DND-41 (cell line): ENCODE results near the gene CELSR1.

Source experiments
- ATAC-seq: fragments of 200-7000 bp; cut with Tn5 transposase; 3 replicates; pipeline ENCODE4 v1.9.1; 2021; ENCODE audit warnings: low read depth; ENCODE audit not compliant: insufficient read depth
- DNase-seq: peaks from one replicate; pipeline ENCODE4 v3.0.0-alpha.2; 2020
- H2AFZ ChIP-seq: 2 replicates; pipeline ENCODE4 v1.6.0; 2012; ENCODE audit warnings: low read depth, low read length
- H3K27ac ChIP-seq: 2 replicates; pipeline ENCODE4 v1.5.1; 2012; ENCODE audit warnings: low read length, inconsistent platforms
- H3K27me3 ChIP-seq: fragments of 200-600 bp; sonication (generic); 2 replicates; pipeline ENCODE4 v1.6.0; 2012; ENCODE audit warnings: low read length, mild to moderate bottlenecking, inconsistent platforms; ENCODE audit not compliant: insufficient read depth, poor library complexity
- H3K36me3 ChIP-seq: 2 replicates; pipeline ENCODE4 v1.5.1; 2012; ENCODE audit warnings: low read length, inconsistent platforms; ENCODE audit not compliant: insufficient read depth
- H3K4me1 ChIP-seq: 2 replicates; pipeline ENCODE4 v1.5.1; 2012; ENCODE audit warnings: mild to moderate bottlenecking, low read length; ENCODE audit not compliant: insufficient read depth
- H3K4me2 ChIP-seq: 2 replicates; pipeline ENCODE4 v1.6.0; 2012; ENCODE audit warnings: mild to moderate bottlenecking, moderate library complexity, low read length, inconsistent platforms; ENCODE audit not compliant: insufficient read depth
- H3K4me3 ChIP-seq, 2 experiments: fragments of 200-600 bp in 1 of 2; shearing (Covaris generic) in 1 of 2; 2 replicates each; pipeline ENCODE4 v1.5.1; 2012 to 2016; ENCODE audit warnings: inconsistent platforms in 2 of 2, low read length in 2 of 2, mild to moderate bottlenecking in 2 of 2, low read depth in 1 of 2, moderate library complexity in 1 of 2
- H3K79me2 ChIP-seq: 2 replicates; pipeline ENCODE4 v1.6.0; 2012; ENCODE audit warnings: low read length, inconsistent platforms; ENCODE audit not compliant: insufficient read depth
- H3K9ac ChIP-seq: 2 replicates; pipeline ENCODE4 v1.6.0; 2012; ENCODE audit warnings: low read depth, mild to moderate bottlenecking, inconsistent platforms, low read length, moderate library complexity
- H3K9me3 ChIP-seq: 2 replicates; pipeline ENCODE4 v1.5.1; 2012; ENCODE audit warnings: low read length, moderate library complexity, mild to moderate bottlenecking, inconsistent platforms; ENCODE audit not compliant: insufficient read depth, severe bottlenecking
- H4K20me1 ChIP-seq: 2 replicates; pipeline ENCODE4 v1.6.0; 2012; ENCODE audit warnings: low read length; ENCODE audit not compliant: insufficient read depth
- EZH2 ChIP-seq: IDR thresholded peaks from 3 replicates; pipeline ENCODE4 v1.6.1; 2012; ENCODE audit warnings: borderline replicate concordance, low read depth, mild to moderate bottlenecking, moderate library complexity, low read length, inconsistent platforms; ENCODE audit not compliant: severe bottlenecking
- TF ChIP-seq, protein P1 (sequence below): IDR thresholded peaks from 2 replicates; pipeline ENCODE4 v1.5.1; 2012; ENCODE audit warnings: borderline replicate concordance, low read length, moderate library complexity, mild to moderate bottlenecking; ENCODE audit not compliant: poor library complexity, severe bottlenecking; ENCODE audit errors: extremely low read depth

The CELSR1 gene

DNA sequence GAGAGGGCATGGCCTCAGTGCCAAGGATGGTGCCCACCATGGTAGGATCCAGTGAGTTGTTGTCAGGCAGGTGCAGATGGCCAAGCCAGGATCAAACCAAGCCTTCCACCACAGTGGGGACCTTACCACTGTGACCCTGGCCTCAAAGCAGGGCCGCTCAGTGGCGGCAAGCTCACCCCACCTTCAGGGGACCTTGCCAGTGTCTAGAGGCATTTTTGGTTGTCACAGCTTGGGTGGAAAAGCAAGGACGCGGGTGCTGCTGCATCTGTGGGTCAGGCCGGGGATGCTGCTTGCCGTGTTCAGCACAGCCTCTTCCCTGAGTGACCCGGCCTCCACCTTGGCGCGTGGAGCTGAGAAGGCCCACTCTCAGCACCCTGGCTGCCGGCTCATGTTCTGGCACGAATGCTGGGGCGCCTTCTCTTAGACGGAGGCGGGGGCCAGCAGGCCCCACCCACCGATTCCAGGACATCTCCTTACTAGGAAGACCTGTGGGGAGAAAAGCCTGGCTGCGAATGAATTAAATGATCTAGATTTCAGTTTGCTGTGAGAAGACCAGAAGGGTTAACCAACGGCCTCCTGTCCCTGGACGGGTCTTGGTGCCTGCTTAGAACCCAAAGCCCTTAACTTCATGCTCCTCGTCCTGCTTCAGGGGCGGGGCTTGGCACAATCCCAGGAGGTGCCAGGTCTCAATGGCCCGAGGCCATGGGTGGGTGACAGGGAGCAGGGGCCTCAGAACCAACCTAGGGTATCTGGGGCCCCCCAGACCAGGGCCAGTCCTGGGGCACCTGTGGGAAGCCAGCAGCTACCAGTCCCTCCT lies 183.0 kb downstream of the CELSR1 start:
- Histone ChIP-seq H4K20me1 (peaks cover 51% of the 10 kb centered on the region), H3K4me3 (no peak overlapping the region), H3K79me2 (no peaks in the 10 kb centered on the region), H3K9me3 (no peaks in the 10 kb centered on the region), H3K36me3 (peaks cover 81% of the 10 kb centered on the region), H3K4me2 (no peak overlapping the region), H3K4me1 (no peaks in the 10 kb centered on the region), H3K27me3 (no peaks in the 10 kb centered on the region), H3K27ac (no peak overlapping the region), H3K9ac (no peak overlapping the region), H2AFZ (no peak overlapping the region)
- no peak for TF ChIP-seq EZH2
- TF ChIP-seq, protein P1, sequence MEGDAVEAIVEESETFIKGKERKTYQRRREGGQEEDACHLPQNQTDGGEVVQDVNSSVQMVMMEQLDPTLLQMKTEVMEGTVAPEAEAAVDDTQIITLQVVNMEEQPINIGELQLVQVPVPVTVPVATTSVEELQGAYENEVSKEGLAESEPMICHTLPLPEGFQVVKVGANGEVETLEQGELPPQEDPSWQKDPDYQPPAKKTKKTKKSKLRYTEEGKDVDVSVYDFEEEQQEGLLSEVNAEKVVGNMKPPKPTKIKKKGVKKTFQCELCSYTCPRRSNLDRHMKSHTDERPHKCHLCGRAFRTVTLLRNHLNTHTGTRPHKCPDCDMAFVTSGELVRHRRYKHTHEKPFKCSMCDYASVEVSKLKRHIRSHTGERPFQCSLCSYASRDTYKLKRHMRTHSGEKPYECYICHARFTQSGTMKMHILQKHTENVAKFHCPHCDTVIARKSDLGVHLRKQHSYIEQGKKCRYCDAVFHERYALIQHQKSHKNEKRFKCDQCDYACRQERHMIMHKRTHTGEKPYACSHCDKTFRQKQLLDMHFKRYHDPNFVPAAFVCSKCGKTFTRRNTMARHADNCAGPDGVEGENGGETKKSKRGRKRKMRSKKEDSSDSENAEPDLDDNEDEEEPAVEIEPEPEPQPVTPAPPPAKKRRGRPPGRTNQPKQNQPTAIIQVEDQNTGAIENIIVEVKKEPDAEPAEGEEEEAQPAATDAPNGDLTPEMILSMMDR: peak; percentile 8
- DNase-seq (no peak), ATAC-seq (no peak)

DNA sequence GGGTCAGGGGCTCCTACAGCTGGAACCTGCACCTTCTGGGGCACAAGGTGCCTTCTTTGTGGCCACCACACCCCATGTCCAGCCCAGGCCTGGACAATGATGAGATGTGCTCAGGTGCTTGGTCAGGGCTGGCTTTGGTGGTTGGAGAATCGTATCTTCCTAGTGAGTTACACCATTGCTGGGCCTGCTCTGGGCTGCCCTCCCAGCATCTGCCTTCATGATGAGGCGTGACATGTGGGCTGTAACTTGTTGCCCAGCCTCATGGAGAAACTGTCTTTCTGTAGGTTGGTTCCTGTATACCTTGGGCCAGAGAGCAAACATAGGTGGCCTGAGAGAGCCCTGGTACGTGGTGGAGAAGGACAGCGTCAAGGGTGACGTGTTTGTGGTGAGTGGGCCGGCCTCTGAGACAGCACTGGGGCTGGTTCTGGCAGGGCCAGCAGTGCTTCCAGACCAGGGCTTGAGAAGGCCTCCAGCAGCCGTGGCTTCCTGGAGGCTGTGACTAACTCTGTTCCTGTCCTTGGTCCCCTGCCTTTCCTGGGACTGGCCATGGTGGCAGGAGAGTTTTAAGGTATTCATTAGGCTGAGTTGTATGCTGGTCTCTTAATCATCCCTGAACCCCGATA lies 183.8 kb downstream of the CELSR1 start:
- Histone ChIP-seq H3K4me2 (no peak overlapping the region), H3K4me3 (no peak overlapping the region), H3K9me3 (no peaks in the 10 kb centered on the region), H2AFZ (no peak overlapping the region), H3K4me1 (no peaks in the 10 kb centered on the region), H3K27me3 (no peaks in the 10 kb centered on the region), H3K36me3 (peaks cover 89% of the 10 kb centered on the region), H3K9ac (no peak overlapping the region), H3K27ac (no peak overlapping the region), H3K79me2 (no peaks in the 10 kb centered on the region), H4K20me1 (peaks cover 50% of the 10 kb centered on the region)
- DNase-seq (no peak), ATAC-seq (no peak)
- TF ChIP-seq EZH2: no peak
- TF ChIP-seq, protein P1: no peak

DNA sequence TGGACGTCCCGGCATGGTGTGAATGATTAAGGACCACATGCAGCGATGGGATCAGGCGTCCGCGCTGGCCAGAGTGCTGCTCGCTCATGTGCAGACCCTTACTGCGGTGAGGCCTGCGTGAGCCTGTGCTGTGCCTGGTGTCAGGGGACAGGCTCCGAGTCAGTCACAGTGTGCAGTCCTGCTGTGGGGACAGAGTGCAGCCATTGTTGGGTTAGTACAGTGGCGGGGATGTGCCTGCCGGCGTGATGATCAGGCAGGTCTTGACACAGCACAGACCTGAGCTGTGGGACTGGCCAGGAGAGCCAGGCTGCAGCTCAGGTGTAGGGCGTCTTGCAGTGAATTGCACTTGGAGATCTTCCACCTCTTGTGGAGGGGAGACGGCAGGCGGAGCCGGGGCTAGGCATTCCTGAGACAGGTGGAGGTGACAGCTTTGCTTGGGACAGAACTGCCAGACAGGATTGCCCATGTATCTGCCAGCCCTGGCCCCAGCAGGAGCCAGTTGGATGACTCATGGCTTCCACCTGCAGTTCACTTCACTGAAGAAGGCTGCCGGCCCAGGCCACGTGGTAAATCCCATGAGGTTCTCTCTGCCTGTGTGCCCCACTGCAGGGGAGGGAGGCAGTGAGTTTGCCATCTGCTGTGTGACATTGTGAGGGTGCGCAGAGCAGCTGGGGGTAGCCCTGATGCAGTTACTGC lies 184.6 kb downstream of the CELSR1 start:
- ATAC-seq: peak; percentile 57
- Histone ChIP-seq H3K4me1 (no peaks in the 10 kb centered on the region), H3K27me3 (no peaks in the 10 kb centered on the region), H3K4me3 (no peak overlapping the region), H3K9ac (no peak overlapping the region), H2AFZ (no peak overlapping the region), H3K36me3 (peaks cover 96% of the 10 kb centered on the region), H3K4me2 (no peak overlapping the region), H3K9me3 (no peaks in the 10 kb centered on the region), H3K79me2 (0 out of 2 replicates have a peak, but pooled peaks cover under 1% of the 10 kb centered on the region), H4K20me1 (peaks cover 50% of the 10 kb centered on the region), H3K27ac (no peak overlapping the region)
- no peak for TF ChIP-seq EZH2
- TF ChIP-seq, protein P1: no peak
- DNase-seq: peak; percentile 42
